Neuronal stem cell (in vitro differentiated cells): ENCODE measurements around the gene CORO1C.
A peak's percentile ranks its signal among the peaks of the same experiment; 100 is the strongest.

Source experiments
- DNase-seq: peaks from one replicate; pipeline ENCODE4 v3.0.0-alpha.2; 2013; ENCODE audit warnings: low spot score
- H2AFZ ChIP-seq: one replicate; pipeline ENCODE4 v1.6.1; 2013; ENCODE audit warnings: mild to moderate bottlenecking, low read length, inconsistent platforms
- H2AK5ac ChIP-seq: 2 replicates; pipeline ENCODE4 v1.6.1; 2013; ENCODE audit warnings: low read depth, mild to moderate bottlenecking, inconsistent platforms, low read length, moderate library complexity, mixed read lengths
- H2BK120ac ChIP-seq: 2 replicates; pipeline ENCODE4 v1.6.1; 2013; ENCODE audit warnings: low read depth, mild to moderate bottlenecking, inconsistent platforms, low read length, moderate library complexity, mixed read lengths
- H2BK12ac ChIP-seq: one replicate; pipeline ENCODE4 v1.6.1; 2013; ENCODE audit warnings: low read length, inconsistent platforms
- H2BK15ac ChIP-seq: 2 replicates; pipeline ENCODE4 v1.6.1; 2013; ENCODE audit warnings: mild to moderate bottlenecking, low read length, inconsistent platforms, mixed read lengths
- H2BK5ac ChIP-seq: one replicate; pipeline ENCODE4 v1.6.1; 2013; ENCODE audit warnings: inconsistent platforms, mild to moderate bottlenecking, low read length, moderate library complexity
- H3K14ac ChIP-seq: one replicate; pipeline ENCODE4 v1.6.1; 2013; ENCODE audit warnings: low read length, inconsistent platforms
- H3K18ac ChIP-seq: 2 replicates; pipeline ENCODE4 v1.6.1; 2013; ENCODE audit warnings: low read length, inconsistent platforms
- H3K23ac ChIP-seq: 2 replicates; pipeline ENCODE4 v1.6.1; 2013; ENCODE audit warnings: low read depth, mild to moderate bottlenecking, mixed read lengths, low read length, inconsistent platforms; ENCODE audit not compliant: poor library complexity
- H3K27ac ChIP-seq: replicated peaks from 3 replicates; pipeline ENCODE4 v1.5.1; 2013; ENCODE audit warnings: low read length, inconsistent platforms
- H3K27me3 ChIP-seq, 3 experiments: 2 replicates each; pipeline ENCODE4 v1.6.1; 2013; ENCODE audit warnings: low read length in 3 of 3, mild to moderate bottlenecking in 2 of 3, inconsistent platforms in 1 of 3, low read depth in 1 of 3, mixed read lengths in 1 of 3, moderate library complexity in 1 of 3; ENCODE audit not compliant: control insufficient read depth in 3 of 3, insufficient read depth in 3 of 3
- H3K36me3 ChIP-seq, 2 donors: replicated peaks in 1 of 2; 2 replicates each; pipeline ENCODE4 v1.6.1; 2013; ENCODE audit warnings: low read length in 2 of 2; ENCODE audit not compliant: control insufficient read depth in 2 of 2, insufficient read depth in 2 of 2
- H3K4ac ChIP-seq: 2 replicates; pipeline ENCODE4 v1.6.1; 2013; ENCODE audit warnings: inconsistent platforms, mild to moderate bottlenecking, low read length, moderate library complexity
- H3K4me1 ChIP-seq, 2 donors: 1 replicate in 1 of 2; 2 replicates in 1 of 2; pipeline ENCODE4 v1.6.1; 2013; ENCODE audit warnings: low read length in 2 of 2, low read depth in 1 of 2; ENCODE audit not compliant: control insufficient read depth in 2 of 2, insufficient read depth in 1 of 2
- H3K4me2 ChIP-seq: one replicate; pipeline ENCODE4 v1.6.1; 2013; ENCODE audit warnings: mild to moderate bottlenecking, low read length, inconsistent platforms; ENCODE audit not compliant: insufficient read depth, poor library complexity, severe bottlenecking
- H3K4me3 ChIP-seq, 2 donors: 2 replicates each; pipeline ENCODE4 v1.5.1; 2013; ENCODE audit warnings: low read length in 2 of 2, mild to moderate bottlenecking in 2 of 2, inconsistent platforms in 1 of 2, moderate library complexity in 1 of 2
- H3K79me1 ChIP-seq: one replicate; pipeline ENCODE4 v1.6.1; 2013; ENCODE audit warnings: low read depth, mild to moderate bottlenecking, inconsistent platforms, low read length, moderate library complexity
- H3K9ac ChIP-seq: one replicate; pipeline ENCODE4 v1.6.1; 2013; ENCODE audit warnings: mild to moderate bottlenecking, low read depth, low read length, inconsistent platforms; ENCODE audit not compliant: poor library complexity
- H3K9me3 ChIP-seq, 2 donors: replicated peaks in 1 of 2; 2 replicates each; pipeline versions ENCODE3 to v1.6.1; 2013; ENCODE audit warnings: low read length in 2 of 2, mild to moderate bottlenecking in 2 of 2, inconsistent platforms in 1 of 2, low read depth in 1 of 2, mixed read lengths in 1 of 2, moderate library complexity in 1 of 2; ENCODE audit not compliant: control insufficient read depth in 2 of 2, insufficient read depth in 1 of 2
- H4K8ac ChIP-seq: one replicate; pipeline ENCODE4 v1.6.1; 2013; ENCODE audit warnings: low read depth, mild to moderate bottlenecking, inconsistent platforms, low read length, moderate library complexity
- H4K91ac ChIP-seq: one replicate; pipeline ENCODE4 v1.6.1; 2013; ENCODE audit warnings: low read length, low read depth, mild to moderate bottlenecking, inconsistent platforms; ENCODE audit not compliant: poor library complexity
- WGBS, 2 donors: extraction: QIAGEN DNeasy Blood & Tissue Kit; methylation state at CpG; one replicate each; pipeline ENCODE4 v1.1.7; 2013; ENCODE audit warnings: missing lambda C conversion rate in 2 of 2, mixed read lengths in 1 of 2; ENCODE audit not compliant: insufficient read length in 2 of 2, insufficient replicate concordance in 1 of 2; ENCODE audit errors: extremely low coverage in 2 of 2; 5-methylcytosine and 5-hydroxymethylcytosine counted together

Gene CORO1C

GRCh38 chr12:108615918-108616317, 115.4 kb downstream of the CORO1C start:
- Histone ChIP-seq H3K4me2 (no peak overlapping the region), H2BK5ac (no peak overlapping the region), H3K79me1 (no peaks in the 10 kb centered on the region), H2BK12ac (no peak overlapping the region), H3K23ac (no peak overlapping the region), H3K27me3 (peaks cover 0 to 7% (median 0%) of the 10 kb centered on the region in 3 experiments), H2BK15ac (no peak overlapping the region), H3K14ac (no peak overlapping the region), H3K4me1 (peaks cover 5 to 8% of the 10 kb centered on the region in 2 donors), H3K27ac (no peak overlapping the region), H3K36me3 (no peaks in the 10 kb centered on the region), H3K4me3 (no peak overlapping the region), H2AFZ (no peak overlapping the region), H3K9ac (no peak overlapping the region), H2BK120ac (no peak overlapping the region), H2AK5ac (no peak overlapping the region), H3K4ac (no peak overlapping the region), H3K18ac (no peak overlapping the region), H4K8ac (no peak overlapping the region), H4K91ac (no peak overlapping the region), H3K9me3 (peaks cover 0 to 4% of the 10 kb centered on the region in 2 donors)
- no peak for DNase-seq
- WGBS, 2 donors, result no CpG with 5 or more reads among the region's 1 CpG

- Histone ChIP-seq H3K4me2 (no peak overlapping the region), H3K79me1 (no peaks in the 10 kb centered on the region), H2BK15ac (peak overlapping the region; percentile 32), H4K91ac (no peak overlapping the region), H3K4me3 (no peak overlapping the region), H4K8ac (peak overlapping the region; percentile 19), H2BK5ac (peak overlapping the region; percentile 54), H3K14ac (no peak overlapping the region), H2AFZ (no peak overlapping the region), H2BK12ac (peak overlapping the region; percentile 5), H3K27me3 (peaks cover 0 to 19% (median 0%) of the 10 kb centered on the region in 3 experiments), H3K4ac (no peak overlapping the region), H3K18ac (no peak overlapping the region), H2BK120ac (no peak overlapping the region), H3K9me3 (peaks cover 0 to 4% of the 10 kb centered on the region in 2 donors), H3K36me3 (no peaks in the 10 kb centered on the region), H2AK5ac (peak overlapping the region; percentile 11), H3K27ac (no peak overlapping the region), H3K4me1 (peaks cover 5 to 6% of the 10 kb centered on the region in 2 donors), H3K9ac (no peak overlapping the region), H3K23ac (no peak overlapping the region)
- DNase-seq, result no peak
- WGBS, 2 donors, result no CpG with 5 or more reads among the region's 6 CpGs
These were observed 116.7 kb downstream of the CORO1C start for GRCh38 chr12:108614639-108615038.

DNA sequence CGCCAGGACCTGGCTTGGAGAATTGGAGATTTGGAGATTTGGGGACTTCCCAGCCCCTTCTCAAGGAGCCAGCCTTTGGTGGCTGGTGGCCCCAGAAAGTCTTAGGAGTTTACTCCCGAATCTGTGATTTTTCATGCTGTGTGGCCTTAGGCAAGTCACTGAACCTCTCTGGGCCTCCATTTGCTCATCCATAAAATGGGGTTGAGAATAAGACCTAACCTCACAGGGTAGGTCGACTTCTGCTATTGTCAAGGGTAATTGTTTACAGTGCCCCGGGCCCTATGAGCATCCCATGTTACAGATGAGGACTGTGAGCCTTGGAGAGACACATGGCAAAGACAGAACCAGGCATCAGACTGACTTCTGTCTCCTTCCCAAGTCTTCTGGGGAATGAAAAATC, 117.3 kb downstream of the CORO1C start:
- Histone ChIP-seq H3K4ac (no peak overlapping the region), H3K9ac (no peak overlapping the region), H3K79me1 (no peaks in the 10 kb centered on the region), H3K14ac (no peak overlapping the region), H3K4me2 (no peak overlapping the region), H3K27me3 (peaks cover 0 to 19% (median 0%) of the 10 kb centered on the region in 3 experiments), H3K4me3 (no peak overlapping the region), H2BK15ac (no peak overlapping the region), H2BK120ac (no peak overlapping the region), H3K18ac (no peak overlapping the region), H4K91ac (no peak overlapping the region), H3K9me3 (peaks cover 0 to 4% of the 10 kb centered on the region in 2 donors), H4K8ac (no peak overlapping the region), H3K4me1 (peaks cover 5 to 6% of the 10 kb centered on the region in 2 donors), H2AK5ac (peak overlapping the region; percentile 11), H3K36me3 (no peaks in the 10 kb centered on the region), H2BK12ac (no peak overlapping the region), H3K23ac (no peak overlapping the region), H2BK5ac (no peak overlapping the region), H2AFZ (no peak overlapping the region), H3K27ac (no peak overlapping the region)
- no peak for DNase-seq
- no CpG with 5 or more reads among the region's 4 CpGs for WGBS, 2 donors

DNA sequence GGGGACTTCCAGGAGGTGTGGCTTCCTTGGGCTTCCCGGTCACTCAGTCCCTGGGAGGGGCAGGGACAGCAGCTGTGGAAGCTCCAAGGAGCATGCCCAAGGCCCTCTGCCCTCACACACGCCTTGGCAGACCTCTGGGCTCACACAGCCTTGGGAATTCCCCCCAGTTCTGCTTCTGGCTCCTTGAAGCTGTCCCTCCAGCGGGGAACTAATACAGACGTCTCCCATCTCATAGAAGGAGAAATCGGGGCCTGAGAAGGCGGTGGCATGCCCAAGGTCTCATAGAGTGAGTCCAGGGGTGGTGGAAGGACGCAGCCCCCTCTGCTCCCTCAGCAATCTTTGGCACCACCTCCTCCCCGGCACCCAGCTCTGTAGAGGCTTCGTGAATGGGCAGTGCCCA, 117.8 kb downstream of the CORO1C start:
- H3K36me3 ChIP-seq, result no peaks in the 10 kb centered on the region
- peak overlapping the region; percentile 84 for H3K18ac ChIP-seq
- H2BK5ac ChIP-seq, result peak overlapping the region; percentile 32
- no CpG with 5 or more reads among the region's 9 CpGs for WGBS, 2 donors
- H2AK5ac ChIP-seq, result peak overlapping the region; percentile 53
- no peak overlapping the region for H4K91ac ChIP-seq
- H3K4ac ChIP-seq, result no peak overlapping the region
- no peaks in the 10 kb centered on the region for H3K79me1 ChIP-seq
- H2BK15ac ChIP-seq, result peak overlapping the region; percentile 71
- peaks cover 0 to 4% of the 10 kb centered on the region in 2 donors for H3K9me3 ChIP-seq
- H2BK12ac ChIP-seq, result peak overlapping the region; percentile 77
- H3K14ac ChIP-seq, result no peak overlapping the region
- peak overlapping the region; percentile 31 for H2AFZ ChIP-seq
- H3K27me3 ChIP-seq, result peaks cover 0 to 19% (median 0%) of the 10 kb centered on the region in 3 experiments
- H2BK120ac ChIP-seq, result no peak overlapping the region
- H3K4me1 ChIP-seq, result peaks cover 4 to 5% of the 10 kb centered on the region in 2 donors
- H3K23ac ChIP-seq, result no peak overlapping the region
- H3K4me2 ChIP-seq, result no peak overlapping the region
- DNase-seq, result no peak
- no peak overlapping the region for H3K27ac ChIP-seq
- no peak overlapping the region for H3K4me3 ChIP-seq
- no peak overlapping the region for H3K9ac ChIP-seq
- H4K8ac ChIP-seq, result no peak overlapping the region
